Breast epithelium (tissue), 3 donors: Measurements from ENCODE around the gene PLD1.

Source experiments
- POLR2A ChIP-seq: fragments of 450-650 bp; IDR thresholded peaks from one replicate; pipeline ENCODE4 v1.6.1; 2016; ENCODE audit warnings: antibody characterized with exemption, mild to moderate bottlenecking, moderate library complexity
- POLR2AphosphoS5 ChIP-seq, 3 donors: sonication (generic); formaldehyde crosslinking; IDR thresholded peaks; one replicate each; pipeline ENCODE4 v1.6.1; 2017; ENCODE audit warnings: antibody characterized with exemption in 3 of 3
- TF ChIP-seq, protein P1 (sequence below), 3 donors: fragments of 450-650 bp; IDR thresholded peaks; one replicate each; pipeline ENCODE4 v1.5.1; 2016 to 2017; ENCODE audit warnings: antibody characterized with exemption in 3 of 3, mild to moderate bottlenecking in 3 of 3, moderate library complexity in 3 of 3

DNA sequence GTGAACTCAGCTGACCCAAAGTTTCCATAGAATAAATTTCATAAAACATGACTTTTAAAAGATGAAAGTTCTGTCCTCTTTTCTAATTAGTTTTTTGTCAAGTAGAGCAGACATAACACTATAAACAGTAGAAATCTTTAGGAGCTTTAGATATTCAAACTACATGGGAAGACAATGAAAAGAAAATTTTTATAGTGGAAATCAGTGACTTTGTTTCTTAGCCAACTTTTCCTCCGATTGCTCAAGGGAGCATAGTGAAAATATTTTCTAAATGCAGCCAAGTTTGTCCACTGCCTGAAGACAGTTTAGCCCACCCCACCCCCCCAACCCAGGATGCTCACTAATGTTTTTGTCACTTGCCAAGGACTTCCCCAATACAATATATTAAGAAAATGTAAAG lies 114.9 kb downstream of the PLD1 start:
- TF ChIP-seq, protein P1, sequence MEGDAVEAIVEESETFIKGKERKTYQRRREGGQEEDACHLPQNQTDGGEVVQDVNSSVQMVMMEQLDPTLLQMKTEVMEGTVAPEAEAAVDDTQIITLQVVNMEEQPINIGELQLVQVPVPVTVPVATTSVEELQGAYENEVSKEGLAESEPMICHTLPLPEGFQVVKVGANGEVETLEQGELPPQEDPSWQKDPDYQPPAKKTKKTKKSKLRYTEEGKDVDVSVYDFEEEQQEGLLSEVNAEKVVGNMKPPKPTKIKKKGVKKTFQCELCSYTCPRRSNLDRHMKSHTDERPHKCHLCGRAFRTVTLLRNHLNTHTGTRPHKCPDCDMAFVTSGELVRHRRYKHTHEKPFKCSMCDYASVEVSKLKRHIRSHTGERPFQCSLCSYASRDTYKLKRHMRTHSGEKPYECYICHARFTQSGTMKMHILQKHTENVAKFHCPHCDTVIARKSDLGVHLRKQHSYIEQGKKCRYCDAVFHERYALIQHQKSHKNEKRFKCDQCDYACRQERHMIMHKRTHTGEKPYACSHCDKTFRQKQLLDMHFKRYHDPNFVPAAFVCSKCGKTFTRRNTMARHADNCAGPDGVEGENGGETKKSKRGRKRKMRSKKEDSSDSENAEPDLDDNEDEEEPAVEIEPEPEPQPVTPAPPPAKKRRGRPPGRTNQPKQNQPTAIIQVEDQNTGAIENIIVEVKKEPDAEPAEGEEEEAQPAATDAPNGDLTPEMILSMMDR (IDR thresholded peaks at IDR 0.05) = no peak
- no peak for TF ChIP-seq POLR2A
- no peak for TF ChIP-seq POLR2AphosphoS5 (IDR thresholded peaks at IDR 0.05)
